ENCODE measurements around the gene FXYD4.
"Not testable (repeated sequence)": the region's sequence is repeated elsewhere in the genome, so short reads cannot be mapped to it uniquely, and the experiment has no call there.

Gene FXYD4

GRCh38 chr10:43390333-43390732 lies 18.9 kb downstream of the FXYD4 start:
- DNase-seq: no peak
- TF ChIP-seq POLR2A (IDR thresholded peaks at IDR 0.05; ENCODE audit: low read length): no peak
- TF ChIP-seq GATA1 (IDR thresholded peaks at IDR 0.05; ENCODE audit: low read depth, low read length): no peak

GRCh38 chr10:43390759-43391158 lies 19.3 kb downstream of the FXYD4 start:
- DNase-seq: peak; percentile 54 to 67
- no peak for TF ChIP-seq GATA1 (IDR thresholded peaks at IDR 0.05; ENCODE audit: low read depth, low read length)
- TF ChIP-seq POLR2A (IDR thresholded peaks at IDR 0.05; ENCODE audit: low read length): no peak

- no peak for DNase-seq
- TF ChIP-seq POLR2A (IDR thresholded peaks at IDR 0.05; ENCODE audit: low read length): no peak
- no peak for TF ChIP-seq GATA1 (IDR thresholded peaks at IDR 0.05; ENCODE audit: low read depth, low read length)
Observed at GRCh38 chr10:43391496-43391895, 20.1 kb downstream of the FXYD4 start.

- TF ChIP-seq GATA1 (IDR thresholded peaks at IDR 0.05; ENCODE audit: low read depth, low read length) (no peak), POLR2A (IDR thresholded peaks at IDR 0.05; ENCODE audit: low read length) (no peak)
- DNase-seq: no peak
Observed at GRCh38 chr10:43392748-43393147, 21.3 kb downstream of the FXYD4 start.

- DNase-seq: not testable (repeated sequence)
Observed at GRCh38 chr10:43393186-43393585, 21.8 kb downstream of the FXYD4 start.

- TF ChIP-seq POLR2A (IDR thresholded peaks at IDR 0.05; ENCODE audit: low read length) (no peak), GATA1 (IDR thresholded peaks at IDR 0.05; ENCODE audit: low read depth, low read length) (no peak)
- no peak for DNase-seq
Observed at GRCh38 chr10:43393606-43394360, 22.3 kb downstream of the FXYD4 start.

- TF ChIP-seq GATA1 (IDR thresholded peaks at IDR 0.05; ENCODE audit: low read depth, low read length) (no peak), POLR2A (IDR thresholded peaks at IDR 0.05; ENCODE audit: low read length) (no peak)
- DNase-seq: no peak
Observed at GRCh38 chr10:43394868-43395267, 23.4 kb downstream of the FXYD4 start.

GRCh38 chr10:43395571-43396060 lies 24.2 kb downstream of the FXYD4 start:
- peak in 1 of 2 experiments; percentile 78 for DNase-seq
- TF ChIP-seq POLR2A (IDR thresholded peaks at IDR 0.05; ENCODE audit: low read length) (no peak), GATA1 (IDR thresholded peaks at IDR 0.05; ENCODE audit: low read depth, low read length) (no peak)

GRCh38 chr10:43396061-43396927 lies 24.9 kb downstream of the FXYD4 start:
- peak; percentile 52 for TF ChIP-seq POLR2A (IDR thresholded peaks at IDR 0.05; ENCODE audit: low read length)
- no peak for TF ChIP-seq GATA1 (IDR thresholded peaks at IDR 0.05; ENCODE audit: low read depth, low read length)
- peak; percentile 88 to 89 for DNase-seq

GRCh38 chr10:43396928-43397624 lies 25.6 kb downstream of the FXYD4 start:
- TF ChIP-seq GATA1 (IDR thresholded peaks at IDR 0.05; ENCODE audit: low read depth, low read length) (no peak), POLR2A (IDR thresholded peaks at IDR 0.05; ENCODE audit: low read length) (peak; percentile 79)
- peak; percentile 90 to 91 for DNase-seq

GRCh38 chr10:43398939-43399319 lies 27.5 kb downstream of the FXYD4 start:
- no peak for DNase-seq
- no peak for TF ChIP-seq GATA1 (IDR thresholded peaks at IDR 0.05; ENCODE audit: low read depth, low read length)
- no peak for TF ChIP-seq POLR2A (IDR thresholded peaks at IDR 0.05; ENCODE audit: low read length)

- DNase-seq: peak in 1 of 2 experiments; percentile 33
- no peak for TF ChIP-seq GATA1 (IDR thresholded peaks at IDR 0.05; ENCODE audit: low read depth, low read length)
- TF ChIP-seq POLR2A (IDR thresholded peaks at IDR 0.05; ENCODE audit: low read length): no peak
Observed at GRCh38 chr10:43399320-43400310, 28.2 kb downstream of the FXYD4 start.

GRCh38 chr10:43401627-43402026 lies 30.2 kb downstream of the FXYD4 start:
- no peak for DNase-seq
- TF ChIP-seq POLR2A (IDR thresholded peaks at IDR 0.05; ENCODE audit: low read length) (no peak), GATA1 (IDR thresholded peaks at IDR 0.05; ENCODE audit: low read depth, low read length) (no peak)
